HEK293 (cell line): Measurements from ENCODE around the gene CCL2.

Experiments
- CTCF ChIA-PET: fragments of 350-600 bp; formaldehyde crosslinking; extraction: SDS; loops from one replicate; lab custom pipeline; 2021; ENCODE audit warnings: antibody characterized with exemption; lab: Yijun Ruan, JAX
- POLR2A ChIA-PET: fragments of 300-600 bp; formaldehyde crosslinking; extraction: SDS; loops from one replicate; lab custom pipeline; 2020; ENCODE audit warnings: antibody characterized with exemption, inconsistent platforms; lab: Yijun Ruan, JAX
- H3K27ac ChIP-seq: fragments of 200-500 bp; sonication (Bioruptor generic); 2 replicates; pipeline ENCODE4 v1.5.1; 2014; ENCODE audit warnings: low read depth, low read length, control low read depth, inconsistent platforms; ENCODE audit errors: extremely low read depth
- H3K36me3 ChIP-seq, 2 experiments: fragments of 200-500 bp in 1 of 2; sonication (Bioruptor generic) in 1 of 2; 1 replicate in 1 of 2; 2 replicates in 1 of 2; pipeline ENCODE4 v1.5.1; 2014 to 2017; ENCODE audit warnings: inconsistent platforms in 2 of 2, low read length in 2 of 2; ENCODE audit not compliant: control insufficient read depth in 2 of 2, insufficient read depth in 1 of 2
- H3K4me1 ChIP-seq: fragments of 200-500 bp; sonication (Bioruptor generic); 2 replicates; pipeline ENCODE4 v1.5.1; 2014; ENCODE audit warnings: mild to moderate bottlenecking, low read length, inconsistent platforms; ENCODE audit not compliant: control insufficient read depth, insufficient read depth
- H3K4me3 ChIP-seq: 2 replicates; pipeline ENCODE4 v1.5.1; 2011; ENCODE audit warnings: low read depth, mild to moderate bottlenecking, control low read depth, low read length, moderate library complexity
- H3K9me3 ChIP-seq: fragments of 200-500 bp; sonication (Bioruptor generic); 2 replicates; pipeline ENCODE4 v1.5.1; 2014; ENCODE audit warnings: low read depth, low read length, inconsistent platforms; ENCODE audit not compliant: control insufficient read depth, insufficient read depth
- WT1 ChIP-seq: fragments of 450-650 bp; formaldehyde crosslinking; IDR thresholded peaks from 2 replicates; pipeline ENCODE4 v1.5.1; 2016; ENCODE audit warnings: missing biosample characterization, missing genetic modification characterization
- ZNF112 ChIP-seq: fragments of 450-650 bp; formaldehyde crosslinking; IDR thresholded peaks from 2 replicates; pipeline ENCODE4 v1.5.0; 2017; ENCODE audit warnings: missing biosample characterization, missing genetic modification characterization
- ZNF175 ChIP-seq: fragments of 450-650 bp; formaldehyde crosslinking; IDR thresholded peaks from 2 replicates; pipeline ENCODE4 v1.5.1; 2016; ENCODE audit warnings: missing biosample characterization, missing genetic modification characterization
- ZNF184 ChIP-seq: fragments of 450-650 bp; IDR thresholded peaks from 2 replicates; pipeline ENCODE4 v1.5.1; 2018; ENCODE audit warnings: missing biosample characterization, mild to moderate bottlenecking, missing genetic modification characterization
- ZNF302 ChIP-seq: fragments of 450-650 bp; formaldehyde crosslinking; IDR thresholded peaks from 2 replicates; pipeline ENCODE4 v1.5.1; 2016; ENCODE audit warnings: missing biosample characterization, missing genetic modification characterization, low read depth
- ZNF623 ChIP-seq: fragments of 450-650 bp; formaldehyde crosslinking; IDR thresholded peaks from 2 replicates; pipeline ENCODE4 v1.5.1; 2016; ENCODE audit warnings: missing biosample characterization, missing genetic modification characterization
- ZNF626 ChIP-seq: fragments of 450-650 bp; sonication (Bioruptor Pico); formaldehyde crosslinking; IDR thresholded peaks from 2 replicates; pipeline ENCODE4 v1.5.1; 2018; ENCODE audit warnings: missing biosample characterization, missing genetic modification characterization, inconsistent platforms
- ZNF660 ChIP-seq: fragments of 450-650 bp; IDR thresholded peaks from 2 replicates; pipeline ENCODE4 v1.5.1; 2018; ENCODE audit warnings: missing biosample characterization, mild to moderate bottlenecking, missing genetic modification characterization
- ZNF701 ChIP-seq: fragments of 450-650 bp; formaldehyde crosslinking; IDR thresholded peaks from 2 replicates; pipeline ENCODE4 v1.5.1; 2016; ENCODE audit warnings: missing biosample characterization, missing genetic modification characterization
- TF ChIP-seq, protein P1 (sequence below): fragments of 450-650 bp; formaldehyde crosslinking; IDR thresholded peaks from 2 replicates; pipeline ENCODE4 v1.5.1; 2016; ENCODE audit warnings: missing biosample characterization, missing genetic modification characterization
- TF ChIP-seq, protein P2 (sequence below): fragments of 450-650 bp; formaldehyde crosslinking; IDR thresholded peaks from 2 replicates; pipeline ENCODE4 v1.5.1; 2016; ENCODE audit warnings: missing biosample characterization, missing genetic modification characterization
- TF ChIP-seq, protein P3 (sequence below): fragments of 450-650 bp; formaldehyde crosslinking; IDR thresholded peaks from 2 replicates; pipeline ENCODE4 v1.5.1; 2017; ENCODE audit warnings: missing biosample characterization, mild to moderate bottlenecking, missing genetic modification characterization, moderate library complexity
- TF ChIP-seq, protein P4 (sequence below): fragments of 450-650 bp; IDR thresholded peaks from 2 replicates; pipeline ENCODE4 v1.5.1; 2018; ENCODE audit warnings: missing biosample characterization, missing genetic modification characterization
- TF ChIP-seq, protein P5 (sequence below): fragments of 450-650 bp; formaldehyde crosslinking; IDR thresholded peaks from 2 replicates; pipeline ENCODE4 v1.5.1; 2016; ENCODE audit warnings: missing biosample characterization, missing genetic modification characterization
- TF ChIP-seq, protein P6 (sequence below): sonication (generic); formaldehyde crosslinking; IDR thresholded peaks from 2 replicates; pipeline ENCODE4 v1.8.1; 2022; ENCODE audit warnings: mild to moderate bottlenecking, moderate library complexity, missing genetic modification reagents
- TF ChIP-seq, protein P7 (sequence below): fragments of 450-650 bp; formaldehyde crosslinking; IDR thresholded peaks from 2 replicates; pipeline ENCODE4 v1.5.1; 2017; ENCODE audit warnings: missing biosample characterization, missing genetic modification characterization

Gene CCL2

DNA sequence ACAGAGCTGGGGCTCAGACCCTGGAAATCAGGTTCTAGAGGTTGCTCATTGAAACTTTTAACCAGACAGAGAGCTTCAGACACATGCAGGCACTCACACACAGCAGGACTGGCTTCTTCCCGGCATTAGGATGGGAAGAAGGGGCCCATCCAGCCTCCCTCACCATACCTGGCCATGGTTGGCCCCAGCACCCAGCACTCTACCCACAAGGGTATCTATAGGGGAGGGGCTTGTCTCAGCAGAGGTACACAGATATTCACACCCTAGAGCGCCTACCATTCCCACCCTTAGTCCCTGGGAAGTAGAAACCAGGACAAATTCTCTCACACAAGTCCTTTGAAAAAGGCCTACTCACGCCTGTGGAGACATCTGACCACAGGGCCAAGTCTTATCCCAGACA, 20.5 kb upstream of the CCL2 start (continued):
- TF ChIP-seq, protein P1, sequence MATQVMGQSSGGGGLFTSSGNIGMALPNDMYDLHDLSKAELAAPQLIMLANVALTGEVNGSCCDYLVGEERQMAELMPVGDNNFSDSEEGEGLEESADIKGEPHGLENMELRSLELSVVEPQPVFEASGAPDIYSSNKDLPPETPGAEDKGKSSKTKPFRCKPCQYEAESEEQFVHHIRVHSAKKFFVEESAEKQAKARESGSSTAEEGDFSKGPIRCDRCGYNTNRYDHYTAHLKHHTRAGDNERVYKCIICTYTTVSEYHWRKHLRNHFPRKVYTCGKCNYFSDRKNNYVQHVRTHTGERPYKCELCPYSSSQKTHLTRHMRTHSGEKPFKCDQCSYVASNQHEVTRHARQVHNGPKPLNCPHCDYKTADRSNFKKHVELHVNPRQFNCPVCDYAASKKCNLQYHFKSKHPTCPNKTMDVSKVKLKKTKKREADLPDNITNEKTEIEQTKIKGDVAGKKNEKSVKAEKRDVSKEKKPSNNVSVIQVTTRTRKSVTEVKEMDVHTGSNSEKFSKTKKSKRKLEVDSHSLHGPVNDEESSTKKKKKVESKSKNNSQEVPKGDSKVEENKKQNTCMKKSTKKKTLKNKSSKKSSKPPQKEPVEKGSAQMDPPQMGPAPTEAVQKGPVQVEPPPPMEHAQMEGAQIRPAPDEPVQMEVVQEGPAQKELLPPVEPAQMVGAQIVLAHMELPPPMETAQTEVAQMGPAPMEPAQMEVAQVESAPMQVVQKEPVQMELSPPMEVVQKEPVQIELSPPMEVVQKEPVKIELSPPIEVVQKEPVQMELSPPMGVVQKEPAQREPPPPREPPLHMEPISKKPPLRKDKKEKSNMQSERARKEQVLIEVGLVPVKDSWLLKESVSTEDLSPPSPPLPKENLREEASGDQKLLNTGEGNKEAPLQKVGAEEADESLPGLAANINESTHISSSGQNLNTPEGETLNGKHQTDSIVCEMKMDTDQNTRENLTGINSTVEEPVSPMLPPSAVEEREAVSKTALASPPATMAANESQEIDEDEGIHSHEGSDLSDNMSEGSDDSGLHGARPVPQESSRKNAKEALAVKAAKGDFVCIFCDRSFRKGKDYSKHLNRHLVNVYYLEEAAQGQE (tag by site-specific recombination), result no peak
- TF ChIP-seq, protein P2, sequence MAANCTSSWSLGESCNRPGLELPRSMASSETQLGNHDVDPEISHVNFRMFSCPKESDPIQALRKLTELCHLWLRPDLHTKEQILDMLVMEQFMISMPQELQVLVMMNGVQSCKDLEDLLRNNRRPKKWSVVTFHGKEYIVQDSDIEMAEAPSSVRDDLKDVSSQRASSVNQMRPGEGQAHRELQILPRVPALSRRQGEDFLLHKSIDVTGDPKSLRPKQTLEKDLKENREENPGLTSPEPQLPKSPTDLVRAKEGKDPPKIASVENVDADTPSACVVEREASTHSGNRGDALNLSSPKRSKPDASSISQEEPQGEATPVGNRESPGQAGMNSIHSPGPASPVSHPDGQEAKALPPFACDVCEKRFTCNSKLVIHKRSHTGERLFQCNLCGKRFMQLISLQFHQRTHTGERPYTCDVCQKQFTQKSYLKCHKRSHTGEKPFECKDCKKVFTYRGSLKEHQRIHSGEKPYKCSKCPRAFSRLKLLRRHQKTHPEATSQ (tag by site-specific recombination), result no peak
- TF ChIP-seq ZNF112 (tag by site-specific recombination), result no peak
- TF ChIP-seq, protein P3, sequence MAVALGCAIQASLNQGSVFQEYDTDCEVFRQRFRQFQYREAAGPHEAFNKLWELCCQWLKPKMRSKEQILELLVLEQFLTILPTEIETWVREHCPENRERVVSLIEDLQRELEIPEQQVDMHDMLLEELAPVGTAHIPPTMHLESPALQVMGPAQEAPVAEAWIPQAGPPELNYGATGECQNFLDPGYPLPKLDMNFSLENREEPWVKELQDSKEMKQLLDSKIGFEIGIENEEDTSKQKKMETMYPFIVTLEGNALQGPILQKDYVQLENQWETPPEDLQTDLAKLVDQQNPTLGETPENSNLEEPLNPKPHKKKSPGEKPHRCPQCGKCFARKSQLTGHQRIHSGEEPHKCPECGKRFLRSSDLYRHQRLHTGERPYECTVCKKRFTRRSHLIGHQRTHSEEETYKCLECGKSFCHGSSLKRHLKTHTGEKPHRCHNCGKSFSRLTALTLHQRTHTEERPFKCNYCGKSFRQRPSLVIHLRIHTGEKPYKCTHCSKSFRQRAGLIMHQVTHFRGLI, result no peak
- TF ChIP-seq, protein P4, sequence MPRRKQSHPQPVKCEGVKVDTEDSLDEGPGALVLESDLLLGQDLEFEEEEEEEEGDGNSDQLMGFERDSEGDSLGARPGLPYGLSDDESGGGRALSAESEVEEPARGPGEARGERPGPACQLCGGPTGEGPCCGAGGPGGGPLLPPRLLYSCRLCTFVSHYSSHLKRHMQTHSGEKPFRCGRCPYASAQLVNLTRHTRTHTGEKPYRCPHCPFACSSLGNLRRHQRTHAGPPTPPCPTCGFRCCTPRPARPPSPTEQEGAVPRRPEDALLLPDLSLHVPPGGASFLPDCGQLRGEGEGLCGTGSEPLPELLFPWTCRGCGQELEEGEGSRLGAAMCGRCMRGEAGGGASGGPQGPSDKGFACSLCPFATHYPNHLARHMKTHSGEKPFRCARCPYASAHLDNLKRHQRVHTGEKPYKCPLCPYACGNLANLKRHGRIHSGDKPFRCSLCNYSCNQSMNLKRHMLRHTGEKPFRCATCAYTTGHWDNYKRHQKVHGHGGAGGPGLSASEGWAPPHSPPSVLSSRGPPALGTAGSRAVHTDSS (tag by site-specific recombination), result no peak
- TF ChIP-seq, protein P5, sequence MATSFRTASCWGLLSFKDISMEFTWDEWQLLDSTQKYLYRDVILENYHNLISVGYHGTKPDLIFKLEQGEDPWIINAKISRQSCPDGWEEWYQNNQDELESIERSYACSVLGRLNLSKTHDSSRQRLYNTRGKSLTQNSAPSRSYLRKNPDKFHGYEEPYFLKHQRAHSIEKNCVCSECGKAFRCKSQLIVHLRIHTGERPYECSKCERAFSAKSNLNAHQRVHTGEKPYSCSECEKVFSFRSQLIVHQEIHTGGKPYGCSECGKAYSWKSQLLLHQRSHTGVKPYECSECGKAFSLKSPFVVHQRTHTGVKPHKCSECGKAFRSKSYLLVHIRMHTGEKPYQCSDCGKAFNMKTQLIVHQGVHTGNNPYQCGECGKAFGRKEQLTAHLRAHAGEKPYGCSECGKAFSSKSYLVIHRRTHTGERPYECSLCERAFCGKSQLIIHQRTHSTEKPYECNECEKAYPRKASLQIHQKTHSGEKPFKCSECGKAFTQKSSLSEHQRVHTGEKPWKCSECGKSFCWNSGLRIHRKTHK (tag by site-specific recombination), result no peak
- TF ChIP-seq ZNF623, result no peak

DNA sequence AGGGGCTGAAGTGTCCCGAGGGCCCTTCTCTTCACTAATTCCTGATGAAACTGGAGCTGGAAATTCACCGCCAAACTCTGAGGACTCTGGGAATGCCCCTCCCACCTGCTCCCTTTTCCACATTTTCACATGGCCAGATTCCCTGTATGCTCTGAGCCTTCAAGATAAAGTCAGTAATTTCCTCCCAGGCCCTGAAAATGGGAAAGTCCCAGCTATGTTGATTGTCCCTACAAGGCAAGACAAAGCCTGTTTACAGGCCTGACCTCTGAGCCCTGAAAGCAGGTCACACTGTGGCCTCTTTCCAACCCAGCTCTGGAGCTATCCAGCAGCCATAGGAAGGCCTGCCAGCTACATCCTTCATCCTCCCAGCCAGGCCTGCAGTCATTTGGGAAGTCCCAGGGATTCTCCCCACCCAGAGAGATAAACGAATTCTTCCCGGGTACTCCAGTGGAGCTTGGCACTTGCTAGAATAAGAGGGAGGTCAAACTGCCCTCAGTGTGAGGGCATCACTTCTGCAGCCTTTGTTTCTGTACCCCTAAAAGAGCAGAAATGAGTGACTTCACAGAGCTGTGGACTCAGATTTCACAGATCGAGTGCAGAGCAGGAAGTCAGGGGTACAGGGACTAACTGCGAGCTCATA, 19.6 kb upstream of the CCL2 start:
- H3K36me3 ChIP-seq, result no peaks in the 10 kb centered on the region
- no peak overlapping the region for H3K4me3 ChIP-seq
- no peak for TF ChIP-seq ZNF701 (tag by site-specific recombination)
- TF ChIP-seq ZNF184 (tag by site-specific recombination), result no peak
- TF ChIP-seq ZNF660 (tag by site-specific recombination), result no peak
- no peak for TF ChIP-seq ZNF175 (tag by site-specific recombination)
- TF ChIP-seq, protein P5 (tag by site-specific recombination), result no peak
- no peak for TF ChIP-seq ZNF626 (tag by site-specific recombination)
- TF ChIP-seq, protein P6, sequence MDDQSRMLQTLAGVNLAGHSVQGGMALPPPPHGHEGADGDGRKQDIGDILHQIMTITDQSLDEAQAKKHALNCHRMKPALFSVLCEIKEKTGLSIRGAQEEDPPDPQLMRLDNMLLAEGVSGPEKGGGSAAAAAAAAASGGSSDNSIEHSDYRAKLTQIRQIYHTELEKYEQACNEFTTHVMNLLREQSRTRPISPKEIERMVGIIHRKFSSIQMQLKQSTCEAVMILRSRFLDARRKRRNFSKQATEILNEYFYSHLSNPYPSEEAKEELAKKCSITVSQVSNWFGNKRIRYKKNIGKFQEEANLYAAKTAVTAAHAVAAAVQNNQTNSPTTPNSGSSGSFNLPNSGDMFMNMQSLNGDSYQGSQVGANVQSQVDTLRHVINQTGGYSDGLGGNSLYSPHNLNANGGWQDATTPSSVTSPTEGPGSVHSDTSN (CRISPR knock-in tag), result no peak
- TF ChIP-seq ZNF302 (tag by site-specific recombination), result no peak
- TF ChIP-seq, protein P7, sequence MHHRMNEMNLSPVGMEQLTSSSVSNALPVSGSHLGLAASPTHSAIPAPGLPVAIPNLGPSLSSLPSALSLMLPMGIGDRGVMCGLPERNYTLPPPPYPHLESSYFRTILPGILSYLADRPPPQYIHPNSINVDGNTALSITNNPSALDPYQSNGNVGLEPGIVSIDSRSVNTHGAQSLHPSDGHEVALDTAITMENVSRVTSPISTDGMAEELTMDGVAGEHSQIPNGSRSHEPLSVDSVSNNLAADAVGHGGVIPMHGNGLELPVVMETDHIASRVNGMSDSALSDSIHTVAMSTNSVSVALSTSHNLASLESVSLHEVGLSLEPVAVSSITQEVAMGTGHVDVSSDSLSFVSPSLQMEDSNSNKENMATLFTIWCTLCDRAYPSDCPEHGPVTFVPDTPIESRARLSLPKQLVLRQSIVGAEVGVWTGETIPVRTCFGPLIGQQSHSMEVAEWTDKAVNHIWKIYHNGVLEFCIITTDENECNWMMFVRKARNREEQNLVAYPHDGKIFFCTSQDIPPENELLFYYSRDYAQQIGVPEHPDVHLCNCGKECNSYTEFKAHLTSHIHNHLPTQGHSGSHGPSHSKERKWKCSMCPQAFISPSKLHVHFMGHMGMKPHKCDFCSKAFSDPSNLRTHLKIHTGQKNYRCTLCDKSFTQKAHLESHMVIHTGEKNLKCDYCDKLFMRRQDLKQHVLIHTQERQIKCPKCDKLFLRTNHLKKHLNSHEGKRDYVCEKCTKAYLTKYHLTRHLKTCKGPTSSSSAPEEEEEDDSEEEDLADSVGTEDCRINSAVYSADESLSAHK (tag by site-specific recombination), result no peak
- TF ChIP-seq WT1 (tag by site-specific recombination), result no peak
- H3K9me3 ChIP-seq, result no peaks in the 10 kb centered on the region
- no peak overlapping the region for H3K27ac ChIP-seq
- ChIA-PET CTCF (interaction anchor here (0.6 to 5.0 kb wide), 4 partner anchors 10 to 125 kb away, joined by 4 to 21 read pairs (median 5); no protein-coding TSS in a partner anchor), POLR2A (no interaction called here)
- H3K4me1 ChIP-seq, result peaks cover 10% of the 10 kb centered on the region
